Measurements from ENCODE around the gene C4orf51.
"Not testable (repeated sequence)": the region's sequence is repeated elsewhere in the genome, so short reads cannot be mapped to it uniquely, and the experiment has no call there.

The C4orf51 gene

GRCh38 chr4:145679991-145680455, at the start of gene C4orf51:
TSS of gene C4orf51 (plus strand) at chr4:145680146. CDS start at chr4:145680204, 58 bp downstream.
- DNase-seq (ENCODE audit: low read depth) = no peak

GRCh38 chr4:145635117-145635516, 44.8 kb upstream of the C4orf51 start:
- DNase-seq (ENCODE audit: low read depth) = no peak

- no peak for DNase-seq (ENCODE audit: low read depth)
These were observed 44.3 kb upstream of the C4orf51 start for GRCh38 chr4:145635630-145636029.

DNA sequence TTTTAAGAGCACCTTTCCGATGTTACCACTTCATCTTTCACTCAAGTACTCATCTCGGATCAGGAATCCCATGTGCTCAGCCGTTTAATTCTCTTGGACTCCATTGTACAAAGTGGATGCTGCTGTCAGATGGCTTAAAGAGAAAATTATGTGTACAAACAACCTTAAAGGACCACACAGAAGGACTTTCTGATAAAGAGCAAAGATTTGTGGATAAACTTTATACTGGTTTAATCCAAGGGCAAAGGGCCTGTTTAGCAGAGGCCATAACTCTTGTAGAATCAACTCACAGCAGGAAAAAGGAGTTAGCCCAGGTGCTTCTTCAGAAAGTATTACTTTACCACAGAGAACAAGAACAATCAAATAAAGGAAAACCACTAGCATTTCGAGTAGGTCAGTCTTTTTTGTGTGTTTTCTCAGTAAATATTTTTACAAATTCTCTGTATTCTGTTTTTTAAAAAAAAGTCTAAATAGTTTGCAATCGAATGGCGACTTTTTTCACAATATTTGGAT, 40.7 kb upstream of the C4orf51 start:
- no peak for DNase-seq (ENCODE audit: low read depth)

DNA sequence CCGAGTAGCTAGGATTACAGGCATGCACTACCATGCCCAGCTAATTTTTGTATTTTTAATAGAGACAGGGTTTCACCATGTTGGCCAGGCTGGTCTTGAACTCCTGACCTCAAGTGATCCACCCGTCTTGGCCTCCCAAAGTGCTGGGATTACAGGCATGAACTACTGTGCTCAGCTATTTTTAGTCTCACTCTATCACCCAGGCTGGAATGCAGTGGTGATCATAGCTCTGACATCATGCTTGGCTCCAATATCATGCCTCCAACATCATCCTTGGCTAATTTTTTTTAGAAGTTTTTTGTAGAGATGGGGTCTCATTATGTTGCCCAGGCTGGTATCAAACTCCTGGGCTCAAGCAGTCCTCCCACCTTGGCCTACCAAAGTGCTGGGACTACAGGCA, 39.7 kb upstream of the C4orf51 start:
- not testable (repeated sequence) for DNase-seq (ENCODE audit: low read depth)

DNA sequence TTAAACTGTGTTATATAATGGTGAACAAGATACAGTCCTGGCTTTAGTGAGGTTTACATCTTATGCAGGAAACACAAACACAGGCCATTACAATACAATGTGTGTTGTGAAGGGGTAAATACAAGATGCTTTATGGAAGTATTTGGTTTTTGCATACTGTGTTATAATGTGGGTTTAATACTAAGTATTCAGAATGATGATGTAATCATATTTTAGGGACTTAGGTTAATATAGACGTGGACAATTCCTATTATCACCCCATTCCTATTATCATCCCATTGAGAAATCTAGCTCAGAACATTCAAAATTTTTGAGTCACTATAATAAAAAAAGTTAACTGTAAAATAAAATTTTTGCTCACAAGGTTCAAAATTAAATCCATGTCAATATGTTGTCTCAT, 36.7 kb upstream of the C4orf51 start:
- no peak for DNase-seq (ENCODE audit: low read depth)

DNA sequence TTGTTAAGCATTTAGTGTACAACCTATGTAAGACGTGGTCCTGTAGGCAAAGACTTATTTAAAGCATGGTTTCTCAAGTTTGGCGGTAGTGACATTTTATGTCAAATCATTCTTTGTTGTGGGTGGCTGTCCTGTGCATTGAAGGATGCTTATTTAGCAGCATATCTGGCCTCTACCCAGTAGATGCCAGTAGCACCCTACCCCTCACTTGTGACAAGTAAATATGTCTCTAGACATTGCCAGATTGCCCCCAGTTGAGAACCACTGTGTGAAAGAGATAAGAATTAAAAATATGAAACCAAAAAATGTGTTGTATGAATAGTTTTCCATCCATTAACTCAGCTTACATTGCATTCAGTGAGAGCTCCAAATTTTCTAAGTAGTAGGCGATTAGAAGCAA, 35.2 kb upstream of the C4orf51 start:
- no peak for DNase-seq (ENCODE audit: low read depth)

- no peak for DNase-seq (ENCODE audit: low read depth)
These were observed 23.8 kb upstream of the C4orf51 start for GRCh38 chr4:145656156-145656555.

DNA sequence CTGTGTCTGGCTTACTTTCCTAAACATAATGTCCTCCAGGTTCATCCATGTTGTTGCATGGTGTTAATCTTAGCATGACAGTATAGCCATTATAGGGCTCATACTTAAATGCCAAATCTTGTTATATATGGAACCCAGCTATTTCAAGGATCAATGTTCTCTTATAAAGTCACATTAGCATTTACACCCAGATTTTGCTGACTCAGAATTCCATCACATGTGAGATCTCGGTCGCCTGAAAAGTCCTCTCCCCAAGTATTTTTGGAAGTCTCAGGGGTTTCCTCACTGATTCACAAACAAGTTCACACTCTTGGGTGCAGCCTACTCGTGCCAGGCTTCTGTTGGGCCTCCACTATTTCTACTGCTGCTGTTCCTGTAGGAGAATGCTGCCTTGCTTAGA, 19.9 kb upstream of the C4orf51 start:
- DNase-seq (ENCODE audit: low read depth) = no peak

GRCh38 chr4:145663194-145663593, 16.8 kb upstream of the C4orf51 start:
- DNase-seq (ENCODE audit: low read depth) = no peak

- no peak for DNase-seq (ENCODE audit: low read depth)
These were observed 14.2 kb upstream of the C4orf51 start for GRCh38 chr4:145665773-145666172.

GRCh38 chr4:145670422-145670821, 9.5 kb upstream of the C4orf51 start:
- DNase-seq (ENCODE audit: low read depth) = no peak

GRCh38 chr4:145679520-145679919, 426 bp upstream of the C4orf51 start:
- no peak for DNase-seq (ENCODE audit: low read depth)

DNA sequence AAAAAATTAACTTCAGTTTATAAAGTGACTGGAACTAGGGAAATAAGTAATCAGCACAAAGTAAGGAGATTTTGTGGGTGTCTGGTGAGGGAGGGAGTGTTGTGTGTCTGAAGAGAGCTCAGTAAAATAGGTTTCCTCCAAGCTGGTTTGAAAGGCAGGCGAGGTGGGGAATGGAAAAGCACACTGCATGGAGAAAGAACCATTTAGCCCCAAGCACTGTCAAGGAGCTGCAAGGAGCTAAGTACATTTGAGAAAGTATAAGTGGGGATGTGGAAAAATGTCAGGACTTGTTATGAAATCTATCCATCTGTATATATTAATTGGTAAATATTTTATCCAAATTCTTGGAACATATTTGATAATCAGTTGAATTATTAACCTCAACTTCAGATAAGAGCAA, 956 bp downstream of the C4orf51 start:
- no peak for DNase-seq (ENCODE audit: low read depth)

DNA sequence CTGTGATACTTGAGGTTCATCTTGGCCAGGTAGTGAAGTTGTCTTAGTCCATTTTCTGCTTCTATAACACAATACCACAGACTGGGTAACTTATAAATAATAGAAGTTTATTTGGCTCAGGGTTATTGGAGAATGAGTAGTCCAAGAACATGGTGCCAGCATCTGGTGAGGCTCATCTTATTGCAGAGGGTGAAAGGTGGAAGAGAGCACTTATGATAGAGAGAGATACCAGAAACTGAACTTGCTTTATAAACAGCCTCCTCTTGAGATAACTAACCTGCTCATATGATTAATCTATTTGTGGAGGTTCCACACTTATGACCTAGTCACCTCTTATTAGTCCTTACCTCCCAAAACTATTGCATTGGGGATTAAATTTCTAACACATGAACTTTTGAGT, 1.6 kb downstream of the C4orf51 start:
- no peak for DNase-seq (ENCODE audit: low read depth)

- DNase-seq (ENCODE audit: low read depth) = no peak
These were observed 2.0 kb downstream of the C4orf51 start for GRCh38 chr4:145681956-145682355.

DNA sequence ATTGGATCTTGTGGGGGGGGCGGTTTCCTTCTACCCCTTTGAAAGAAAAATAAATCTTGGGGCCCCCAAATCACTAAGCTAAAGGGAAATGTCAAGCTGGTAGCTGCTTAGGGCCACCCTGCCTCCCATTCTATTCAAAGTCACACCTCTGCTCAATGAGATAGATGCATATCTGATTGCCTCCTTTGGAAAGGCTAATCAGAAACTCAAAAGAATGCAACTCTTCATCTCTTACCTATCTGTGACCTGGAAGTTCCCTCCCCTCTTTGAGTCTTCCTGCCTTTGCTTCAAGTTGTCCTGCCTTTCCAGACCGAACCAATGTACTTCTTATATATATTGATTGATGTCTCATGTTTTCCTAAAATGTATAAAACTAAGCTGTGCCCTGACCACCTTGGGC, 7.0 kb downstream of the C4orf51 start:
- DNase-seq (ENCODE audit: low read depth) = no peak

DNA sequence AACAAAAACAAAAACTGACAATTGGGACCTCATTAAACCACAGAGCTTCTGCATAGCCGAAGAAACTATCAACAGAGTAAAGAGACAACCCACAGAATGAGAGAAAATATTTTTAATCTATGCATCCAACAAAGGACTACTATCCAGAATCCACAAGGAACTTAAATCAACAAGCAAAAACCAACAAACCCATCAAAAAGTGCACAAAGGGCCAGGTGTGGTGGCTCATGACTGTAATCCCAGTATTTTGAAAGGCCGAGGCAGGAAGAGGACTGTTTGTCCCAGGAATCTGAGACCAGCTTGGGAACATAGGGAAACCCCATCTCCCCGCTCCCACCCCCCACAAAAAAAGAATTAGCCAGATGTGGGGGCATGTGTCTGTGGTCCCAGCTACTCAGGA, 10.7 kb downstream of the C4orf51 start:
- DNase-seq (ENCODE audit: low read depth) = no peak

DNA sequence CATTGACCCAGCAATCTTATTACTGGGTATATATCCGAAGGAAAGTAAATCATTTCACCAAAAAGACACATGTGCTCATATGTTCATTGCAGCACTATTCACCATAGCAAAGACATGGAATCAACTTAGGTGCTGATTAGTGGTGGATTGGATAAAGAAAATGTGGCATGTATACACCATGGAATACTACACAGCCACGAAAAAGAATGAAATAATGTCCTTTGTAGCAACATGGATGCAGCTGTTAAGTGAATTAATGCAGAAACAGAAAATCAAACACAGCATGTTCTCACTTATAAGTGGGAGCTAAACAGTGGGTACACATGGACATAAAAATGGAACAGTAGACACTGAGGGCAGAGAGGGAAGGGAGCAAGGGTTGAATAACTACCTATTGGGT, 11.5 kb downstream of the C4orf51 start:
- DNase-seq (ENCODE audit: low read depth) = not testable (repeated sequence)

- DNase-seq (ENCODE audit: low read depth) = no peak
These were observed 15.0 kb downstream of the C4orf51 start for GRCh38 chr4:145694929-145695328.

DNA sequence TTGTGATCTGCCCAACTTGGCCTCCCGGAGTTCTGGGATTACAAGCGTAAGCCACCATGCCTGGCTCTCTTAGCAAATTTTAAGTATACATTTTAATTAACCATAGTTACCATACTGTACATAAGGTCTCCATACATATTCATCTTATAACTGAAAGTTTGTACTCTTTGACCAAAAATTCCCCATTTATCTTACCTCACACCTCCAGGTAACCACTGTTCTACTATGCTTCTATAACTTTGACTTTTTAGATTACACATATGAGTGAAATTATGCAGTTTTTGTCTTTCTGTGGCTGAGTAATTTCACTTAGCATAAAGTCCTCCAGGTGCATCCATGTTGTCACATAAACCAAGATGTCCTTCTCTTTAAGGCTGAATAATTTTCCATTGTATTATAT, 17.4 kb downstream of the C4orf51 start:
- no peak for DNase-seq (ENCODE audit: low read depth)

DNA sequence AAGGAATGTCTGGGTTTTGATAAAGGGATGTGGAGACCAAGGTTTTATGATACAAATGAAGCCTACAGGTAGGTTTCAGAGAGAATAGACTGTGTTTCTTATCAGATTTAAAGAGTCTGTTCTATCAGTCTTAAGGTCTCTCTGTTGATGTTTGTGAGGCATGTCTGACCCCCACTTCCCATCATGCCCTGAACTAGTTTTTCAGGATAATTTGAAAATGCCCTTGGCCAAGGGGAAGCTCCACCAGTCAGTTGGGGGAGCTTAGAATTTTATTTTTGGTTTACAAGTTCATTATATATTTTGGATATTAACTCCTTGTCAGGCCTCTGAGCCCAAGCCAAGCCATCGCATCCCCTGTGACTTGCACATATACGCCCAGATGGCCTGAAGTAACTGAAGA, 18.6 kb downstream of the C4orf51 start:
- DNase-seq (ENCODE audit: low read depth) = no peak

GRCh38 chr4:145703850-145704497, 24.0 kb downstream of the C4orf51 start:
- DNase-seq (ENCODE audit: low read depth) = no peak

DNA sequence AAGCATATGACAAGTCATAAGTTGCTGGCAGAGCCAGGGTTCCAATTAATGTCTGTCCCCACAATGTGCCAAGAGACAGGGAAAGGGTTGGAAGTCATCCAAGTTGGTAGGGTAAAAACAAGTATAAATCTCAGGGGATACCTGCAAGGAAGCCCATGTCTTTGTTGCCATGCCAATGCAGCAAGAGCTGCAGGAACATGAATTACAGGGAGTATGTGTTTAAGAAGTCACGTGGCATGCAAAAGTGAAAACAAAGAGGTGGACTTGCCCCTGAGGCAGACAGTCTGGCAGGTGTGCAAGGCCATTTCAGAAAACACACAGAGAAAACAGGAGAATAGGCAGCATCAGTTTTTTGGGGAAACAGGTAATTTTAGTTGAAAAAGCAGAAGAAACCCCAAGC, 29.4 kb downstream of the C4orf51 start:
- DNase-seq (ENCODE audit: low read depth) = no peak
